GM10266 (cell line): ENCODE data around the gene ANO3.

Source experiments
- DNase-seq: peaks from one replicate; pipeline ENCODE4 v3.0.0; 2012; ENCODE audit errors: extremely low spot score
- CTCF ChIP-seq: IDR thresholded peaks from 2 replicates; pipeline ENCODE4 v1.5.1; 2012; ENCODE audit warnings: mild to moderate bottlenecking, low read depth; ENCODE audit not compliant: control insufficient read depth, insufficient read depth; ENCODE audit errors: missing control alignments

Gene ANO3

GRCh38 chr11:26418386-26418912 is 86.5 kb downstream of the ANO3 start:
- TF ChIP-seq CTCF: no peak
- no peak for DNase-seq

GRCh38 chr11:26420331-26420730 is 88.4 kb downstream of the ANO3 start:
- no peak for DNase-seq
- TF ChIP-seq CTCF: no peak

GRCh38 chr11:26424255-26424654 is 92.3 kb downstream of the ANO3 start:
- no peak for TF ChIP-seq CTCF

GRCh38 chr11:26439854-26440253 is 107.9 kb downstream of the ANO3 start:
- TF ChIP-seq CTCF: no peak
- no peak for DNase-seq

More at GRCh38 chr11:26424255-26424654, 92.3 kb downstream of the ANO3 start:
- DNase-seq: no peak

- no peak for TF ChIP-seq CTCF
- DNase-seq: no peak
Measured at GRCh38 chr11:26442131-26442530, 110.2 kb downstream of the ANO3 start.

- no peak for DNase-seq
- no peak for TF ChIP-seq CTCF
Measured at GRCh38 chr11:26443617-26444016, 111.7 kb downstream of the ANO3 start.

GRCh38 chr11:26457636-26458035 is 125.7 kb downstream of the ANO3 start:
- no peak for DNase-seq

More at GRCh38 chr11:26457636-26458035, 125.7 kb downstream of the ANO3 start:
- no peak for TF ChIP-seq CTCF
